Neutrophil (primary cell): ENCODE measurements around the gene TNNT3.

Experiments
- H3K27ac ChIP-seq: fragments of 200-600 bp; sonication (generic); 2 replicates; pipeline ENCODE4 v1.5.1; 2016; ENCODE audit warnings: mild to moderate bottlenecking, moderate library complexity
- H3K27me3 ChIP-seq: fragments of 200-600 bp; sonication (generic); 2 replicates; pipeline ENCODE4 v1.6.0; 2016; ENCODE audit warnings: mild to moderate bottlenecking
- H3K36me3 ChIP-seq: fragments of 200-600 bp; sonication (generic); 2 replicates; pipeline ENCODE4 v1.5.1; 2017
- H3K4me1 ChIP-seq, 2 experiments: fragments of 200-600 bp in 1 of 2; sonication (generic) in 1 of 2; 1 replicate in 1 of 2; 2 replicates in 1 of 2; pipeline versions ENCODE4 v1.5.1 to v1.6.1; 2013 to 2016; ENCODE audit warnings: low read depth in 1 of 2, low read length in 1 of 2, mild to moderate bottlenecking in 1 of 2, moderate library complexity in 1 of 2; ENCODE audit not compliant: control insufficient read depth in 1 of 2, insufficient read depth in 1 of 2
- H3K4me3 ChIP-seq, 2 experiments: fragments of 200-600 bp in 1 of 2; sonication (generic) in 1 of 2; 1 replicate in 1 of 2; 2 replicates in 1 of 2; pipeline ENCODE4 v1.5.1; 2013 to 2016; ENCODE audit warnings: low read depth in 1 of 2, low read length in 1 of 2, mild to moderate bottlenecking in 1 of 2, moderate library complexity in 1 of 2
- H3K9me3 ChIP-seq: fragments of 200-600 bp; sonication (generic); 2 replicates; pipeline ENCODE4 v1.5.1; 2016
- CTCF ChIP-seq: fragments of 200-600 bp; sonication (generic); IDR thresholded peaks from 2 replicates; pipeline ENCODE4 v1.5.1; 2016; ENCODE audit warnings: antibody characterized with exemption

TNNT3 gene

GRCh38 chr11:1917523-1918435 lies 1.7 kb upstream of the TNNT3 start:
- TF ChIP-seq CTCF: peak; percentile 49
- peaks cover 0 to under 1% of the 10 kb centered on the region in 2 experiments for H3K4me1 ChIP-seq
- H3K4me3 ChIP-seq: no peak overlapping the region
- peaks cover 7% of the 10 kb centered on the region for H3K36me3 ChIP-seq
- no peaks in the 10 kb centered on the region for H3K9me3 ChIP-seq
- peak overlapping the region; percentile 57 for H3K27ac ChIP-seq
- H3K27me3 ChIP-seq: no peaks in the 10 kb centered on the region

- Histone ChIP-seq H3K9me3 (no peaks in the 10 kb centered on the region), H3K4me1 (no peaks in the 10 kb centered on the region), H3K27ac (no peak overlapping the region), H3K27me3 (no peaks in the 10 kb centered on the region), H3K4me3 (no peak overlapping the region), H3K36me3 (peaks cover 7% of the 10 kb centered on the region)
- no peak for TF ChIP-seq CTCF
Observed at GRCh38 chr11:1918436-1919315, 827 bp upstream of the TNNT3 start.

- H3K27me3 ChIP-seq: no peaks in the 10 kb centered on the region
- H3K4me1 ChIP-seq: no peaks in the 10 kb centered on the region
Observed at GRCh38 chr11:1920128-1920908, 815 bp downstream of the TNNT3 start.

GRCh38 chr11:1920909-1921573 lies 1.5 kb downstream of the TNNT3 start:
- H3K9me3 ChIP-seq: no peaks in the 10 kb centered on the region
- H3K4me1 ChIP-seq: no peaks in the 10 kb centered on the region
- peaks cover 5% of the 10 kb centered on the region for H3K27me3 ChIP-seq
- peaks cover 6% of the 10 kb centered on the region for H3K36me3 ChIP-seq
- H3K27ac ChIP-seq: no peak overlapping the region
- H3K4me3 ChIP-seq: no peak overlapping the region
- TF ChIP-seq CTCF: no peak

More at GRCh38 chr11:1920128-1920908, 815 bp downstream of the TNNT3 start:
- TF ChIP-seq CTCF: no peak
- H3K27ac ChIP-seq: no peak overlapping the region
- H3K36me3 ChIP-seq: peaks cover 7% of the 10 kb centered on the region
- no peaks in the 10 kb centered on the region for H3K9me3 ChIP-seq
- no peak overlapping the region for H3K4me3 ChIP-seq
